ENCODE data around the gene CD84.
"Not testable (repeated sequence)": the region's sequence is repeated elsewhere in the genome, so short reads cannot be mapped to it uniquely, and the experiment has no call there.

The CD84 gene

GRCh38 chr1:160503087-160503486, 76.2 kb downstream of the CD84 start:
- DNase-seq (ENCODE audit: low read depth in 2 of 2) = no peak

DNA sequence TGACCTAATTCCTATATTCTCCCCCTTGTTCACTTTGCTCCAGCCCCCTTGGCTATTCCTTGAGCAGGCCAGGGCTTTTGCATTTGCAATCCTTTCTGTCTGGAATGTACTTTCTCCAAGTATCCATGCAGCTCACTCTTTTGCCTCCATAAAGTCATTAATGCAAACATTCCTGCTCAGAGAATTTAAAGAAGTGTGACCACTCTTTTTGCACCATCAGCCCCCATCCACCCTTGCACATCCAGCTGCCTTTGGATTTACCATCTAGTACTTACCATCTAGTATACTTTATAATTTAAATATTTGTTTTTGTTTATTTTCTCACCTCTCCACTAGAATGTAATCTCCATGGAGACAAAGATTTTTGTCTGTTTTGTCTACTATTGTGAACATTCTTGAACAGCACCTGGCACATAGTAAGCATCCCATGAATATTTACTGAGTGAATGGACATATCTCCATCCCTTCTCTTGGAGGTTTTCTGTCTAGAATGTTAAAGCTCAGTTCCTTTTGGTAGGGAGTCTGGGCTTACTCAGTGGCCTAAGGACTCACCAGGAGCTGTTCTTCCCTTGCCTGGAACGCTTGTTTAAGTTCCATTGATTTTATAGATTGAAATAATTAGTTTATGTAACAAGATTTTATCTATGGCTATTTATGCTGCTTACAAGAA, 78.8 kb downstream of the CD84 start:
- DNase-seq (ENCODE audit: low read depth in 2 of 2) = no peak

DNA sequence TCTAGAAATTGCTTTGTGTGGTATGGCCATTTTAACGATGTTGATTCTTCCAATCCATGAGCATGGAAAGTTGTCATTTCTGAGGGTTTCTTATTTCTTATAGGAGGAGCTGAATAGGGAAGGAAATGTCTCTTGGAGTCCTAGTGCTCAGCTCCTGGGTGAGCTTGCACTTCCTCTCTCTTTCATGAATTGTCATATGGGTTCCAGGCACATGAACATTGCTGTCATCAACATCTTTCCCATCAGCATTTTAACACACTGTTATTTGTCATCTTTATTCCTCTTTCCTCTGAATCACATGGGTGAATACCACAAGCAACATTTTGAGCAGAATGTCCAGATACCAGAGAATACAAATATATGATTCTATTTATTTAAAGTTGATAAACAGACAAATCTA, 79.7 kb downstream of the CD84 start:
- no peak for DNase-seq (ENCODE audit: low read depth in 2 of 2)

- DNase-seq (ENCODE audit: low read depth in 2 of 2) = not testable (repeated sequence)
These were observed 80.8 kb downstream of the CD84 start for GRCh38 chr1:160498301-160499065.

DNA sequence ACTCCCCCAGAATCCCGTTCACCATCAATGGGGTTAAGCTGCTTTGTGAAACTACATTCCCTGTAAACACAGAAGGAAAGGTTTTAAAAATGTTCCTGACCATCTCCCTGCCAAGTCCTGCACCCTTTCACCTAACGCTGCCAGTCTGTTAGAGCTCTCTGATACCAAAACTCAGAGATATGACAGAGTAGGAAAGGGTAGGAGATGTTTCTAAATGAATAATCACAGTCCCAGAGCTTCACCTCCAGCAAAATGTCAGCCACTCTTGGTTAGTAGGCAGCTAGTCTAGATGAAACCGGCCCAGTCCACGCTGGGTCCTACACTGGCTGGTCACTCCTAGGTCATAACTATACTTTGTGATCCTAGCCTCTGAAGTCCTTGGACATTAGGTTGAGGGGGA, 83.0 kb downstream of the CD84 start:
- no peak for DNase-seq (ENCODE audit: low read depth in 2 of 2)

- DNase-seq (ENCODE audit: low read depth in 2 of 2) = no peak
These were observed 84.7 kb downstream of the CD84 start for GRCh38 chr1:160494620-160495019.

GRCh38 chr1:160492617-160493016, 86.7 kb downstream of the CD84 start:
- DNase-seq (ENCODE audit: low read depth in 2 of 2) = no peak

DNA sequence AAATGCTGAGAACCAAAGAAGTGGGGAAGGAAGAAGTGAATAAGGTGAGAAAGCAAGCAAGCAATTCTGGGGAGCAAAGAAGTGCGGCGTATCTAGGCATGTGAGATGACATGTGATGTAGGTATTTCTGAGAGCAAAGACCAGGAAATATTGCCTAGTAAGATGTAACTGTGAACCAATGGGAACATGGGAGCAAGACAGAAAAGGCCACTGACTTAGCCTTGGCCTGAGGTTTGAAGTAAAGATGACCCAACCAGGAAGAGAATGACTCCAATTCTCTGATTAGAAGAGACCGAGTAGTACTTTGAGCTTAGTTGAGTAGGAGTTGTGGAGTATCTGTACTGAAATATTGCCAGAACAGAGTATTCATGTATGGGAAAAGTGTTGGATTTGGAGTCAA, 87.3 kb downstream of the CD84 start:
- no peak for DNase-seq (ENCODE audit: low read depth in 2 of 2)
